ENCODE data around the gene LACC1.
A peak's percentile ranks its signal among the peaks of the same experiment; 100 is the strongest.

The LACC1 gene

DNA sequence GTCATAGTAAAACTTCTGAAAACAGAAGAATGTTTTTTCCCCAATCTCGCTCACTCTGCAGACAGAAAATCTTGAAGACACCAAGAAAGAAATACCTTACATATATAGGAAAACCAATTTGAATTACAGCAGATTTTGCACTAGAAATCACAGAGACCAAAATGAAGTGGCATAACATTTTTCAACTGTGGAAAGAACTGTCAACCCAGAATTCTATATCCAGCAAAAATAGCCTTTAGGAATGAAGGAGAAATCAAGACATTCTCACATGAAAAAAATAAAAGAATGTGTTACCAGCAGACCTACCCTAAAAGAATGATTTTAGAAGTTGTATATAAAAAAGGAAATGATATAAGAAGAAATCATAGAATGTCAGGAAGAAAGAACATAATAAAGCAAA lies 28.8 kb upstream of the LACC1 start:
- no peak for TF ChIP-seq CTCF (IDR thresholded peaks at IDR 0.05; ENCODE audit: low read depth, low read length)
- no peak for DNase-seq (ENCODE audit: extremely low read depth, low read depth)

- DNase-seq (ENCODE audit: extremely low read depth, low read depth) = no peak
- TF ChIP-seq CTCF (IDR thresholded peaks at IDR 0.05; ENCODE audit: low read depth, low read length) = no peak
Measured at GRCh38 chr13:43852923-43853404, 26.7 kb upstream of the LACC1 start.

DNA sequence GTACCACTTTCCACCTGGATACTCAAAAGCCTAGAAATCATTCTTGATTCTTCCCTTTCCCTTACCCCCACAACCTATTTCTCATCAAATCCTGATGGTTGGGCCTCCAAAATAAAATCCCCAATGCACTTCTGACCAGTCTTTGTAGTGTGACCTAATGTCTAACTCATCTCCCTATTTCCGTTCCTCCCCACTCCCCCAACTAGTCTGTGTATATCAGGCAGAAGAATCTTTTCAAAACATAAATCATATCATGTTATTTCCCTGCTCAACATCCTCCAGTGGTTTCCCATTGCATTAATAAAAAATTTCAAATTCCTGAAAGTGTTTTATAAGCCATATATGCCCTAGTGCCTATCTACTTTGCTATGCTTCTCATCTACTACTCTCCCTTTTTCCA lies 17.8 kb upstream of the LACC1 start:
- no peak for TF ChIP-seq CTCF (IDR thresholded peaks at IDR 0.05; ENCODE audit: low read depth, low read length)
- DNase-seq (ENCODE audit: extremely low read depth, low read depth) = no peak

DNA sequence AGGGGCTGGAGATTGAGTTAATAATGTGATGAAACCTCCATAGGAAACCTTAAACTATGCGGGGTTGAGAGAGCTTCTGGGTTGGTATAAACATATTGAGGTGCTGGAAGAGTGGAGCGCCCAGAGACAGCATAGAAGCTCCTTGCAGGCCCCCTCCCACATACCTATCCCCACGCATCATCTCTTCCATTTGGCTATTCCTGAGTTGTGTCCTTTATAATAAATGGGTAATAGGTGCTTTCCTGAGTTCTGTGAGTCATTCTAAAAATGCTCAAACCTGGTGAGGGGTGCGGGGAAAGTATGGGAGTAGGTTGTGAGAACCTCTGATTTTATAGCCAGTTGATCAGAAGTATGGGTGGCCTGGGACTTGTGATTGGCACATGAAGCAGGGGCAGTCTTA lies 14.8 kb upstream of the LACC1 start:
- DNase-seq (ENCODE audit: extremely low read depth, low read depth) = no peak

DNA sequence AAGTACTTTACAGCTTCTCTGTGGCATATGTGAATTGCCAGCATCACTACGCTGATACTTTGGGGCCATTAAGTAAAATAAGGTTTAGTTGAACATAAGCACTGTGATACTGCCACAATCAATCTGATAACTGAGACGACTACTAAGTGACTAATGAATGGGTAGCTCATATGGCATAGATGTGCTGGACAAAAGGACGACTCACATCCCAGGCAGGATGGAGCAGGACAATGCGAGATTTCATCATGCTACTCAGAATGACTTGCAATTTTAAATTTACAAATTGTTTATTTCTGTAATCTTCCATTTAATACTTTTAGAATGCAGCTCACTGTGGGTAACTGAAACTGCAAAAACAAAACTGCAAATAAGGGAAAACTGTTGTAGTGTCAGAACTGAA lies 13.8 kb upstream of the LACC1 start:
- DNase-seq (ENCODE audit: extremely low read depth, low read depth) = peak; percentile 64
- TF ChIP-seq CTCF (IDR thresholded peaks at IDR 0.05; ENCODE audit: low read depth, low read length) = no peak

More for the DNA sequence above, 14.8 kb upstream of the LACC1 start:
- no peak for TF ChIP-seq CTCF (IDR thresholded peaks at IDR 0.05; ENCODE audit: low read depth, low read length)

DNA sequence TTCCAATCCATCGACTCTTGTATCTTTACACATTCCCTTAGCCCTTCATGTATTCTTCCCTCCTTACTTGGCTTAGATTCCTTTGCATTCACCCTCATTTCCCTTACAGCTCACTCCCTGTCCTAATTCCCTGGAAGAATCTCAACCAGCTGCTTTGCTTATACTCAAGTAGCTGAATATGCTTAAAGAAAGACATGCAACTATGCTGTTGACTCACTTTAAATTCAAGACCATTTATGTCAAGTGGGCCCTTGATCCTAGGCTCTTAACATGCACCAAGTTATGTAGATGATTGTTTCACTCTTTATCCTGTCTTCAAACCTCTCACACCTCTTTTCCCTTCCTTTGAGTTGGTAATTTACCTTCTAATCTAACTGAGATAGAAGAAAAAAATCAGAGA lies 7.5 kb upstream of the LACC1 start:
- no peak for TF ChIP-seq CTCF (IDR thresholded peaks at IDR 0.05; ENCODE audit: low read depth, low read length)
- DNase-seq (ENCODE audit: extremely low read depth, low read depth) = no peak

- peak; percentile 40 for TF ChIP-seq CTCF (IDR thresholded peaks at IDR 0.05; ENCODE audit: low read depth, low read length)
- no peak for DNase-seq (ENCODE audit: extremely low read depth, low read depth)
Measured at GRCh38 chr13:43874504-43875092, 5.1 kb upstream of the LACC1 start.

Measured in AG09319 (cell line).